Omental fat pad (tissue), 4 donors: Measurements from ENCODE around the gene TNFAIP8L3. TPM values are rescaled to one million over a fixed set of nuclear protein-coding genes. Genes with fewer than 3 reads are reported as not detected.

Experiments
- ATAC-seq: fragments of 150-250 bp; one replicate; pipeline ENCODE4 v1.9.1; 2016; ENCODE audit warnings: mild to moderate bottlenecking, moderate library complexity; ENCODE audit not compliant: low FRiP score
- DNase-seq: peaks from one replicate; pipeline ENCODE4 v3.0.0-alpha.2; 2019; ENCODE audit warnings: low spot score
- CTCF ChIP-seq, 3 donors: fragments of 450-650 bp; IDR thresholded peaks; one replicate each; pipeline ENCODE4 v1.5.1; 2016 to 2017; ENCODE audit warnings: antibody characterized with exemption in 3 of 3, mild to moderate bottlenecking in 3 of 3, moderate library complexity in 2 of 3
- total RNA-seq, 4 donors: library from RNA; depleted of rRNA; stranded (reverse); fragments of >200 nt; gene quantifications; one replicate each; pipeline ENCODE4 v1.1.0, GENCODE V29; 2016

Gene TNFAIP8L3
- total RNA-seq, 4 donors from 2014 or later, result 3.5 to 21.7 (median 7.0) TPM

- no peak for TF ChIP-seq CTCF (IDR thresholded peaks at IDR 0.05)
- no peak for ATAC-seq
Measured at GRCh38 chr15:51065261-51065660, 29.4 kb downstream of the TNFAIP8L3 start.

GRCh38 chr15:51062736-51063135 lies 32.0 kb downstream of the TNFAIP8L3 start:
- DNase-seq (no peak), ATAC-seq (no peak)
- TF ChIP-seq CTCF (IDR thresholded peaks at IDR 0.05), result no peak

More at GRCh38 chr15:51065261-51065660, 29.4 kb downstream of the TNFAIP8L3 start:
- no peak for DNase-seq

- DNase-seq, result no peak
- no peak for ATAC-seq
- no peak for TF ChIP-seq CTCF (IDR thresholded peaks at IDR 0.05)
Measured at GRCh38 chr15:51060030-51060673, 34.6 kb downstream of the TNFAIP8L3 start.

GRCh38 chr15:51054535-51054934 lies 40.2 kb downstream of the TNFAIP8L3 start:
- ATAC-seq (no peak), DNase-seq (no peak)
- no peak for TF ChIP-seq CTCF (IDR thresholded peaks at IDR 0.05)

GRCh38 chr15:51053571-51053970 lies 41.1 kb downstream of the TNFAIP8L3 start:
- TF ChIP-seq CTCF (IDR thresholded peaks at IDR 0.05), result no peak
- ATAC-seq (no peak), DNase-seq (no peak)

- DNase-seq (no peak), ATAC-seq (no peak)
- no peak for TF ChIP-seq CTCF (IDR thresholded peaks at IDR 0.05)
Measured at GRCh38 chr15:51051776-51052175, 42.9 kb downstream of the TNFAIP8L3 start.

GRCh38 chr15:51049081-51049480 lies 45.6 kb downstream of the TNFAIP8L3 start:
- no peak for TF ChIP-seq CTCF (IDR thresholded peaks at IDR 0.05)
- no peak for ATAC-seq
- DNase-seq, result no peak
